ENCODE measurements around the gene PTTG1.

PTTG1 gene

GRCh38 chr5:160421625-160422258 lies at the start of gene PTTG1:
Gene PTTG1, plus strand, starts transcription at chr5:160421855. Its CDS starts 458 bp downstream, at chr5:160422313.
- DNase-seq: peak; percentile 93

- DNase-seq: no peak
These were observed 46.5 kb upstream of the PTTG1 start for GRCh38 chr5:160375166-160375565.

- no peak for DNase-seq
These were observed 46.0 kb upstream of the PTTG1 start for GRCh38 chr5:160375701-160376100.

GRCh38 chr5:160376416-160376815 lies 45.2 kb upstream of the PTTG1 start:
- DNase-seq: no peak

GRCh38 chr5:160377651-160378050 lies 44.0 kb upstream of the PTTG1 start:
- DNase-seq: no peak

- no peak for DNase-seq
These were observed 43.3 kb upstream of the PTTG1 start for GRCh38 chr5:160378330-160378729.

- DNase-seq: no peak
These were observed 42.1 kb upstream of the PTTG1 start for GRCh38 chr5:160379511-160379910.

- DNase-seq: no peak
These were observed 41.6 kb upstream of the PTTG1 start for GRCh38 chr5:160380041-160380440.

GRCh38 chr5:160382346-160382745 lies 39.3 kb upstream of the PTTG1 start:
- DNase-seq: no peak

GRCh38 chr5:160384681-160385080 lies 37.0 kb upstream of the PTTG1 start:
- no peak for DNase-seq

GRCh38 chr5:160385496-160385895 lies 36.2 kb upstream of the PTTG1 start:
- no peak for DNase-seq

- DNase-seq: no peak
These were observed 34.2 kb upstream of the PTTG1 start for GRCh38 chr5:160387445-160387844.

- DNase-seq: no peak
These were observed 30.6 kb upstream of the PTTG1 start for GRCh38 chr5:160390787-160391696.

GRCh38 chr5:160395111-160395510 lies 26.5 kb upstream of the PTTG1 start:
- no peak for DNase-seq

GRCh38 chr5:160397492-160397891 lies 24.2 kb upstream of the PTTG1 start:
- DNase-seq: no peak

GRCh38 chr5:160398806-160399205 lies 22.8 kb upstream of the PTTG1 start:
- DNase-seq: no peak

- DNase-seq: peak; percentile 71
These were observed 22.0 kb upstream of the PTTG1 start, which contains the start of gene FAM200C for GRCh38 chr5:160399402-160400353. Gene FAM200C, minus strand, starts transcription at chr5:160400054. Its CDS starts 4,564 bp downstream, at chr5:160395490.

GRCh38 chr5:160418561-160419457 lies 2.8 kb upstream of the PTTG1 start, which contains the start of gene SLU7:
Gene SLU7, minus strand, starts transcription at chr5:160419081. Its CDS starts 3,787 bp downstream, at chr5:160415294.
- DNase-seq: peak; percentile 93

GRCh38 chr5:160419458-160420330 lies 2.0 kb upstream of the PTTG1 start:
- no peak for DNase-seq

- DNase-seq: no peak
These were observed 1.4 kb upstream of the PTTG1 start for GRCh38 chr5:160420331-160420610.

- no peak for DNase-seq
These were observed 1.4 kb downstream of the PTTG1 start for GRCh38 chr5:160423099-160423498.
